Gastrocnemius medialis (tissue), 4 donors: Measurements from ENCODE around the gene AFAP1L1. TPM values are rescaled to one million over a fixed set of nuclear protein-coding genes. Genes with fewer than 3 reads are reported as not detected.
A peak's percentile ranks its signal among the peaks of the same experiment; 100 is the strongest.

ENCODE experiments used
- ATAC-seq, 2 donors: fragments of 150-250 bp; one replicate each; pipeline ENCODE4 v1.9.1; 2016
- DNase-seq, 2 donors: peaks; one replicate each; pipeline ENCODE4 v3.0.0-alpha.2; 2019
- H3K27ac ChIP-seq, 4 donors: fragments of 200-600 bp; sonication (generic); 1 replicate in 1 of 4; 2 replicates in 3 of 4; pipeline ENCODE4 v1.5.1; 2016 to 2018; ENCODE audit warnings: mild to moderate bottlenecking in 2 of 4, moderate library complexity in 1 of 4
- H3K27me3 ChIP-seq, 3 donors: fragments of 200-600 bp; sonication (generic) in 2 of 3; 1 replicate in 1 of 3; 2 replicates in 2 of 3; pipeline versions ENCODE4 v1.5.1 to v1.6.0; 2016 to 2019; ENCODE audit warnings: mild to moderate bottlenecking in 1 of 3, moderate library complexity in 1 of 3
- H3K36me3 ChIP-seq, 2 donors: fragments of 200-600 bp; sonication (generic) in 1 of 2; one replicate each; pipeline ENCODE4 v1.5.1; 2017 to 2018
- H3K4me1 ChIP-seq, 2 donors: fragments of 200-600 bp; sonication (generic) in 1 of 2; one replicate each; pipeline ENCODE4 v1.5.1; 2016 to 2017; ENCODE audit warnings: mild to moderate bottlenecking in 2 of 2
- H3K4me3 ChIP-seq, 4 donors: fragments of 200-600 bp; sonication (generic) in 3 of 4; 1 replicate in 1 of 4; 2 replicates in 3 of 4; pipeline ENCODE4 v1.5.1; 2016 to 2019; ENCODE audit warnings: mild to moderate bottlenecking in 2 of 4
- H3K9me3 ChIP-seq, 3 donors: fragments of 200-600 bp; sonication (generic) in 2 of 3; 1 replicate in 1 of 3; 2 replicates in 2 of 3; pipeline ENCODE4 v1.5.1; 2016 to 2019
- POLR2A ChIP-seq, 2 donors: fragments of 450-650 bp; IDR thresholded peaks; one replicate each; pipeline ENCODE4 v1.6.1; 2017; ENCODE audit warnings: antibody characterized with exemption in 2 of 2, mild to moderate bottlenecking in 2 of 2, moderate library complexity in 2 of 2
- in situ Hi-C, 4 donors: fragments of 200-750 bp; cut with MboI; loops; one replicate each; pipeline versions ENCODE4 v1.15.0 to v1.8.0; 2017; ENCODE audit warnings: low sequenced_read_pairs in 4 of 4
- intact Hi-C: fragments of 100-400 bp; cut with DNase I; formaldehyde crosslinking; loops from one replicate; pipeline ENCODE4 v1.15.1; 2023; ENCODE audit warnings: low total_unique reads
- total RNA-seq, 4 donors: library from RNA; depleted of rRNA; stranded (reverse); fragments of >200 nt; gene quantifications; one replicate each; pipeline versions ENCODE4 v1.1.0 to v1.2.3, GENCODE V29; 2016
- TF ChIP-seq, protein P1 (sequence below), 5 experiments: fragments of 450-650 bp in 3 of 5; fragments of 200-600 bp in 2 of 5; sonication (generic) in 2 of 5; IDR thresholded peaks in 4 of 5; conservative IDR thresholded peaks in 1 of 5; 1 replicate in 4 of 5; 2 replicates in 1 of 5; pipeline ENCODE4 v1.5.1; 2016 to 2019; ENCODE audit warnings: antibody characterized with exemption in 5 of 5, mild to moderate bottlenecking in 3 of 5, moderate library complexity in 3 of 5

Gene AFAP1L1
- total RNA-seq, 4 donors from 2014 or later = 28.6 to 39.9 (median 32.9) TPM

DNA sequence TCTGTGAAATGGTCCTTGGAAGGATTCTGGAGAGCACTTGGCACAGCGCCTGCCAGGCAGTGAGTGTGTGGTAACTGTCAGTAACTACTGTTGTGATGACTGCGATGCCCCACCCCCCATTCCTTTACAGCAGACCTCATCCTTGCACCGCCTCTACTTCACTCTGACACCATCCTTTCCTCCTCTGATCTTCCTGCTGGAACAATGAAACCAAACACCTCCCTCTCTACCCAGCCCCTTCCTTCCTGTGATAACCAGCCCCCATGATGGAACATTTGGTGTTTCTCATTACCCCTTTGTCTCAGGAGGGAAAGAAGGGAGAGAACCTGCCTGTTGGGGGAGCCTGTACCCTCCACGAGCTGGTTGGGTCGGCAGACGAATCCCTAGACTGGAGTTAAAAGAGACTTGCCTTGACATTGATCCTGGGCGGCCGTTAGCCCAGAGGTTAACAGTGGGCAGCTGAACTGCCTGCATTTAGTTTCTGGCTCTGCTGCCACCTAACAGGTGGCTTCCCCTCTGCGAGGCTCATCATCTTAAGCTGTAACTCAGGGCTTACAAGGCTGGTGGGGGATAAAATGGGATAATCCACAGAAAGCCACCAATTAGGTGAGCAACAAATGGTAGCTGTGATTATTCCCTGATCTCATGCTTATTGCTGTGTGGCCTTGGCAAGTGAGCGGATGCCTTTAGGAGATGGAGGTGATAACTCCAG is 39.4 kb downstream of the AFAP1L1 start:
- peaks cover 18 to 27% of the 10 kb centered on the region in 2 donors for H3K4me1 ChIP-seq
- peaks cover 0 to 36% of the 10 kb centered on the region in 2 donors for H3K36me3 ChIP-seq
- TF ChIP-seq, protein P1, sequence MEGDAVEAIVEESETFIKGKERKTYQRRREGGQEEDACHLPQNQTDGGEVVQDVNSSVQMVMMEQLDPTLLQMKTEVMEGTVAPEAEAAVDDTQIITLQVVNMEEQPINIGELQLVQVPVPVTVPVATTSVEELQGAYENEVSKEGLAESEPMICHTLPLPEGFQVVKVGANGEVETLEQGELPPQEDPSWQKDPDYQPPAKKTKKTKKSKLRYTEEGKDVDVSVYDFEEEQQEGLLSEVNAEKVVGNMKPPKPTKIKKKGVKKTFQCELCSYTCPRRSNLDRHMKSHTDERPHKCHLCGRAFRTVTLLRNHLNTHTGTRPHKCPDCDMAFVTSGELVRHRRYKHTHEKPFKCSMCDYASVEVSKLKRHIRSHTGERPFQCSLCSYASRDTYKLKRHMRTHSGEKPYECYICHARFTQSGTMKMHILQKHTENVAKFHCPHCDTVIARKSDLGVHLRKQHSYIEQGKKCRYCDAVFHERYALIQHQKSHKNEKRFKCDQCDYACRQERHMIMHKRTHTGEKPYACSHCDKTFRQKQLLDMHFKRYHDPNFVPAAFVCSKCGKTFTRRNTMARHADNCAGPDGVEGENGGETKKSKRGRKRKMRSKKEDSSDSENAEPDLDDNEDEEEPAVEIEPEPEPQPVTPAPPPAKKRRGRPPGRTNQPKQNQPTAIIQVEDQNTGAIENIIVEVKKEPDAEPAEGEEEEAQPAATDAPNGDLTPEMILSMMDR (IDR thresholded peaks at IDR 0.05 in 4 of 5, conservative IDR thresholded peaks at IDR 0.05 in 1 of 5) = no peak
- TF ChIP-seq POLR2A (IDR thresholded peaks at IDR 0.05) = no peak
- ATAC-seq (no peak), DNase-seq (no peak)
- no peaks in the 10 kb centered on the region for H3K9me3 ChIP-seq
- peak overlapping the region in 3 of 4 donors; percentile 37 to 57 (median 42) for H3K27ac ChIP-seq
- intact Hi-C loops = loop anchor here (5.0 kb wide), 1 partner anchor 44 kb away; no protein-coding TSS in a partner anchor
- no peaks in the 10 kb centered on the region for H3K27me3 ChIP-seq
- in situ Hi-C loops = no loop called here
- H3K4me3 ChIP-seq = no peak overlapping the region

DNA sequence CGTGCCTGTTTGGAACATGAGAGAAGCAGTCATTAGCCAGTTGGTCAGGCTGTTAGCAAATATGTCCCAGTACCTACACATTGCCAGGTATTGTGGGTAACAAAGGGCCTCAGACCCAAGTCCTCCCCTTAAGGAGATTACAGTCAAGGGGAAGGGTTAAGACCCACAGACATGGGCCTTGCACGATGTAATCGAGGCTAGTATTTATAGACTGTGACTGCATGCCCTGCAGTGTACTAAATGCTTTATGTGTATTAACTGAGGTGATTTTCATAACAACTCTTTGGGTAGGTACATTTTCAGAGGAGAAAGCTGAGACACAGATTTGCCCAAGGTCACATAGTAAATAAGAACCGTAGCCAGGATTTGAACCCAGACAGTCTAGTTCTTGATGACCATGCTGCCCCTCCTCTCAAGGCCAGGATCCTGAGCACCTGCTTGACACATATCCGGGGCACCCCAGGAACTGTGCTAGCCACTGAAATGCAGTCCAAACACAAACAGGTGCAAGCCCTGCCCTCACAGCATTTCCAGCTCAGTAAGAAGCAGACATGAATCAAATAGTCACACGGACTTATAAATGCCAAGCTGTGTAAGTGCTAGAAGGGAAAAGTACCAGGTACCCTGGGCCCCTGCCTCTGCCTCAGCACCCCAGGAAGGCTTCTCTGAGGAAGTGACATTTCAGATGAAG is 41.6 kb downstream of the AFAP1L1 start:
- no peaks in the 10 kb centered on the region for H3K9me3 ChIP-seq
- DNase-seq (peak; percentile 32 to 73), ATAC-seq (peak; percentile 57 to 62)
- peaks cover 0 to 33% of the 10 kb centered on the region in 2 donors for H3K36me3 ChIP-seq
- no peaks in the 10 kb centered on the region for H3K27me3 ChIP-seq
- no peak for TF ChIP-seq POLR2A (IDR thresholded peaks at IDR 0.05)
- TF ChIP-seq, protein P1 (IDR thresholded peaks at IDR 0.05 in 4 of 5, conservative IDR thresholded peaks at IDR 0.05 in 1 of 5) = no peak
- in situ Hi-C loops = no loop called here
- intact Hi-C loops = loop anchor here (5.0 kb wide), 1 partner anchor 46 kb away; no protein-coding TSS in a partner anchor
- H3K4me1 ChIP-seq = peaks cover 18 to 27% of the 10 kb centered on the region in 2 donors
- H3K4me3 ChIP-seq = no peak overlapping the region
- peak overlapping the region; percentile 63 to 80 (median 75) for H3K27ac ChIP-seq

DNA sequence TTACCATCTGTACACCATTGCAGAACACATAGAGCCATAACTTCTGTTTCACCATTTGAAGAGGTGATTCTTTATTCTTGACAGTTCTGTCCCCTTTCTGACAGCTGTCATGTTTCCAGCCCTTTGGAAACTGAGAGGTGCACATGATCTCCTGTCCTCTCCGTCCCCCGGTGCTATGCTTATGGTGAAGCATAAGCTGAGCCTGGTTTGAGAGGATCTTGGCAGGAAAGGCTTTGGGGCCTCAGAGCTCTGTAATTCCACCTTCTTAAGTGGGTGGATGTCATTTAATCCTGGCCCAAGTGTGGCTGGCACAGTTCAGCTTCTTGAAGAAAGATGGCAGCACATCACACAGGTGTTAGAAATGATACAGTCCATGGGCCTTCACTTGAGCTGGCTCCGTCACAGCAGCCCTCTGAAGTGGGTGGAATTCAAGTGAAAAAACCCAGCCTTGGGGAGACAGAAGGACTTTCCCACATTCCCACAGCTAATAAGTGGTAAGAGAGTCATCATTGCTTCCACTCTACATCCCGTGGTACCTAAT is 43.0 kb downstream of the AFAP1L1 start:
- Histone ChIP-seq H3K9me3 (no peaks in the 10 kb centered on the region), H3K4me3 (no peak overlapping the region), H3K36me3 (peaks cover 0 to 36% of the 10 kb centered on the region in 2 donors), H3K27me3 (no peaks in the 10 kb centered on the region), H3K27ac (peak overlapping the region; percentile 63 to 80 (median 75)), H3K4me1 (peaks cover 19 to 27% of the 10 kb centered on the region in 2 donors)
- TF ChIP-seq, protein P1 (IDR thresholded peaks at IDR 0.05 in 4 of 5, conservative IDR thresholded peaks at IDR 0.05 in 1 of 5) = peak in 3 of 5 experiments; percentile 8 to 27 (median 22)
- TF ChIP-seq POLR2A (IDR thresholded peaks at IDR 0.05) = no peak
- ATAC-seq (peak; percentile 40 to 59), DNase-seq (peak in 1 of 2 donors; percentile 66)
- intact Hi-C loops (loop anchor here (5.0 kb wide), 2 partner anchors 47 to 58 kb away; no protein-coding TSS in a partner anchor), in situ Hi-C loops (no loop called here)

- DNase-seq (no peak), ATAC-seq (no peak)
- H3K4me3 ChIP-seq = no peak overlapping the region
- H3K27ac ChIP-seq = peak overlapping the region in 1 of 4 donors; percentile 22
- peaks cover 0 to 35% of the 10 kb centered on the region in 2 donors for H3K36me3 ChIP-seq
- no peaks in the 10 kb centered on the region for H3K27me3 ChIP-seq
- TF ChIP-seq, protein P1 (IDR thresholded peaks at IDR 0.05 in 4 of 5, conservative IDR thresholded peaks at IDR 0.05 in 1 of 5) = no peak
- no peak for TF ChIP-seq POLR2A (IDR thresholded peaks at IDR 0.05)
- intact Hi-C loops (loop anchor here (5.0 kb wide), 1 partner anchor 57 kb away; no protein-coding TSS in a partner anchor), in situ Hi-C loops (no loop called here)
- peaks cover 30 to 33% of the 10 kb centered on the region in 2 donors for H3K4me1 ChIP-seq
- H3K9me3 ChIP-seq = no peaks in the 10 kb centered on the region
Measured at GRCh38 chr5:149315753-149316152, 44.1 kb downstream of the AFAP1L1 start.
